ENCODE data around the gene CBFA2T2. TPM values are rescaled to one million over a fixed set of nuclear protein-coding genes. Genes with fewer than 3 reads are reported as not detected.
A peak's percentile ranks its signal among the peaks of the same experiment; 100 is the strongest.

CBFA2T2 gene
- total RNA-seq, 2 experiments from 2014 or later = 10.2 to 10.9 TPM

DNA sequence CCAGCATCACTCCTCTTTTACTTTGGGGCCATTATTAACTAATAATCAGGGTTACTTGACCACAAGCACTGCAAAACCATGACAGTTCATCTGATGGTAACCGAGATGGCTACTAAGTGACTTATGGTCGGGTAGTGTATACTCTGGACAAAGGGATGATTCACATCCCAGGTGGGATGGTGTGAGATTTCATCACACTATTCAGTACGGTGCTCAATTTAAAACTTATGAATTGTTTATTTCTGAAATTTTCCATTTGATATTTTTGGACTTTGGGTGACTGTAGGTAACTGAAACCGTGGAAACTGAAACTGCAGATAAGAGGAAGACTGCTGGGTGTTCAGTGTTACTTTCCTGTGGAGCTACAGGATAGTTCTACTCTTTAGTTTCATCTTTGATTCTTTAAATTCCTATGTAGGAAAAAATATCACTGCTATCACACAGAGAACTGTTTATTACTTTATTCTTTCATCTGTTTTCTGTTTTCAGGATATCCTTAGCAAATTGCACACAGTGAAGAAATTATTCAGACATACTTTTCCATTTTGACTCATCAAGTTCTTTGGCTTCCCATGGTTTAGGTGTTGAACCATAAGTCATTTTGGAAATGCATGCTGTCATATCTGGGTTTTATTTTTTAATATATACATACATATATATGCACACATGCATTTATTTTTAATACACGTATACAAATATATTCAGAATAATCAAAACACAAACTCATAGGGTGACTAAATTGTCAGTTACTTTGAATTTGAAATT is 113.1 kb downstream of the CBFA2T2 start:
- peak; percentile 58 for ATAC-seq
- no peak for DNase-seq
- peak overlapping the region; percentile 9 for H3K27ac Mint-ChIP-seq
- H3K4me3 Mint-ChIP-seq = no peak overlapping the region
- intact Hi-C loops (cut with micrococcal nuclease) = no loop called here
- no peaks in the 10 kb centered on the region for H3K27me3 Mint-ChIP-seq
- CTCF ChIA-PET = no interaction called here
- no peaks in the 10 kb centered on the region for H3K9me3 Mint-ChIP-seq
- H3K36me3 Mint-ChIP-seq (ENCODE audit: low read depth) = peaks cover 3% of the 10 kb centered on the region
- peaks cover 14% of the 10 kb centered on the region for H3K4me1 Mint-ChIP-seq (ENCODE audit: low read depth)
- POLR2A ChIA-PET = interaction anchor here (0.6 kb wide), 1 partner anchor 12 kb away, joined by 3 read pairs; no protein-coding TSS in a partner anchor
- TF ChIP-seq CTCF (IDR thresholded peaks at IDR 0.05) = no peak

GRCh38 chr20:33604084-33604990 is 114.4 kb downstream of the CBFA2T2 start:
- POLR2A ChIA-PET = interaction anchor here (1.3 kb wide), 1 partner anchor 153 kb away, joined by 3 read pairs; no protein-coding TSS in a partner anchor
- no peaks in the 10 kb centered on the region for H3K9me3 Mint-ChIP-seq
- intact Hi-C loops (cut with micrococcal nuclease) = no loop called here
- H3K27me3 Mint-ChIP-seq = no peaks in the 10 kb centered on the region
- no peak for TF ChIP-seq CTCF (IDR thresholded peaks at IDR 0.05)
- no peak overlapping the region for H3K27ac Mint-ChIP-seq
- CTCF ChIA-PET = interaction anchor here (1.3 kb wide), 1 partner anchor 12 kb away, joined by 3 read pairs; no protein-coding TSS in a partner anchor
- no peak overlapping the region for H3K4me3 Mint-ChIP-seq
- H3K36me3 Mint-ChIP-seq (ENCODE audit: low read depth) = peaks cover 4% of the 10 kb centered on the region
- DNase-seq (no peak), ATAC-seq (no peak)
- H3K4me1 Mint-ChIP-seq (ENCODE audit: low read depth) = peaks cover 14% of the 10 kb centered on the region

DNA sequence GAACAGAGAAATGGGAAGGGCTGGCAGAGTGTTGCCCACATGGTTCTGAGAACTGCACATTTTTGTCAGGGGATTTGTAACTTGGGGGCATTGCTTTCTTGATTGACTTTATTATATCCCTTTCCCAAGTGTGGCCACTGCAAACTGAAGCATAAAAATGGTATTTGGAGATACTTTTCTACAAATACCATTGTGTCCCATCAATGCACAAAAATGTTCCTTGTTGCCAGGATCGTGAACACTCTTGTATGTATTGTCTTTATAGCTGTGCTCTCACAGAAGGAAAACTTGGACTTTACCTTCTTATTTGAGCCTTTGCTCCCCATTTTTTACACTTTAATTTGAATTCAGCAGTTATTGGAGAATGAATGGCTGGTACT is 115.1 kb downstream of the CBFA2T2 start:
- peaks cover 4% of the 10 kb centered on the region for H3K36me3 Mint-ChIP-seq (ENCODE audit: low read depth)
- ChIA-PET CTCF (interaction anchor here (1.3 kb wide), 1 partner anchor 12 kb away, joined by 3 read pairs; no protein-coding TSS in a partner anchor), POLR2A (interaction anchor here (0.5 to 1.3 kb wide), 2 partner anchors 150 to 152 kb away, joined by 3 to 4 read pairs; no protein-coding TSS in a partner anchor)
- ATAC-seq = no peak
- no peak overlapping the region for H3K27ac Mint-ChIP-seq
- DNase-seq = no peak
- H3K27me3 Mint-ChIP-seq = no peaks in the 10 kb centered on the region
- H3K4me3 Mint-ChIP-seq = no peak overlapping the region
- peaks cover 14% of the 10 kb centered on the region for H3K4me1 Mint-ChIP-seq (ENCODE audit: low read depth)
- intact Hi-C loops (cut with micrococcal nuclease) = no loop called here
- H3K9me3 Mint-ChIP-seq = no peaks in the 10 kb centered on the region
- TF ChIP-seq CTCF (IDR thresholded peaks at IDR 0.05) = no peak

DNA sequence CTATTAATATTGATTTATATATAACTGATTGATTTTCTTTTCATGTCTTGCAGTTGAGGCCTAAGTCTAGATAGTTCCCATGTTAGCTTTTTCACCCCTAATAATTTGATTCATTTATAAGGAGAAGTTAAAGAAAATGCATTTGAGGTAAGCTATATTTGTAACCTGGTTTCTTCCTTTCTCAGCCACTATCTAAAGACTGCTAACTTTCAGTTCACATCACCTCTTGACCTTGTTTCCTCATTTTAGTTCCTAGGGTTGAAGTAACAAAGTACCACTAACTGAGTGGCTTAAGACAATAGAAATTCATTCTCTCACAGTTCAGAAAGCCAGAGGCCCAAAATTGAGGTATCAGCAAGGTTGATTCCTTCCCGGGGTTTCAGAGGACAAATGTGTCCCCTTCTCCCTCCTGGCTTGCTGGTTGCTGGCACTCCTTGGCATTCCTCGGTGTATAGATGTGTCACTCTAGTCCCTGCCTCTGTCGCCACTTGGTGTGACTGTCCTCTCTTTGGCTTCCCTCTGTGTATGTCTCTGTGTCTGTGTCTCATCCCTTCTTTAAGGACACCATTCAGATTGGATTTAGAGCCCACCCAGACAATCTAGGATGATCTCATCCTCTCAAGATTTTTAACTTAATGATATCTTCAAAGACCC is 116.3 kb downstream of the CBFA2T2 start:
- CTCF ChIA-PET = interaction anchor here (1.0 kb wide), 1 partner anchor 149 kb away, joined by 3 read pairs; no protein-coding TSS in a partner anchor
- intact Hi-C loops (cut with micrococcal nuclease) = no loop called here
- POLR2A ChIA-PET = interaction anchor here (0.9 kb wide), 1 partner anchor 12 kb away, joined by 3 read pairs; no protein-coding TSS in a partner anchor
- Mint-ChIP-seq H3K27me3 (no peaks in the 10 kb centered on the region), H3K9me3 (no peaks in the 10 kb centered on the region), H3K4me3 (no peak overlapping the region), H3K27ac (no peak overlapping the region), H3K36me3 (ENCODE audit: low read depth) (peaks cover 4% of the 10 kb centered on the region), H3K4me1 (ENCODE audit: low read depth) (peaks cover 14% of the 10 kb centered on the region)
- ATAC-seq = no peak
- TF ChIP-seq CTCF (IDR thresholded peaks at IDR 0.05) = no peak
- no peak for DNase-seq
